Keratinocyte (primary cell): Measurements from ENCODE around the gene OPHN1.

Experiments
- CTCF ChIP-seq, 3 experiments: IDR thresholded peaks in 1 of 3; conservative IDR thresholded peaks in 1 of 3; optimal IDR thresholded peaks in 1 of 3; 2 replicates in 2 of 3; 3 replicates in 1 of 3; pipeline versions ENCODE3 to v1.5.1; 2011; ENCODE audit warnings: low read length in 3 of 3, mild to moderate bottlenecking in 3 of 3, moderate library complexity in 2 of 3, control low read depth in 1 of 3, inconsistent platforms in 1 of 3; ENCODE audit not compliant: insufficient read depth in 2 of 3; ENCODE audit errors: extremely low read depth in 1 of 3
- EZH2 ChIP-seq: IDR thresholded peaks from one replicate; pipeline ENCODE4 v1.6.1; 2012; ENCODE audit warnings: inconsistent platforms, mild to moderate bottlenecking, low read length, moderate library complexity

GRCh38 chrX:68343551-68343950 lies 89.7 kb downstream of the OPHN1 start:
- TF ChIP-seq CTCF (optimal IDR thresholded peaks at IDR 0.05 in 1 of 3, IDR thresholded peaks at IDR 0.05 in 1 of 3, conservative IDR thresholded peaks at IDR 0.05 in 1 of 3; ENCODE audit: extremely low read depth in 1 of 3, insufficient read depth in 2 of 3, low read length in 3 of 3) (no peak), EZH2 (no peak)
